Measurements from ENCODE around the gene GRIK5.
A peak's percentile ranks its signal among the peaks of the same experiment; 100 is the strongest.

Gene GRIK5

DNA sequence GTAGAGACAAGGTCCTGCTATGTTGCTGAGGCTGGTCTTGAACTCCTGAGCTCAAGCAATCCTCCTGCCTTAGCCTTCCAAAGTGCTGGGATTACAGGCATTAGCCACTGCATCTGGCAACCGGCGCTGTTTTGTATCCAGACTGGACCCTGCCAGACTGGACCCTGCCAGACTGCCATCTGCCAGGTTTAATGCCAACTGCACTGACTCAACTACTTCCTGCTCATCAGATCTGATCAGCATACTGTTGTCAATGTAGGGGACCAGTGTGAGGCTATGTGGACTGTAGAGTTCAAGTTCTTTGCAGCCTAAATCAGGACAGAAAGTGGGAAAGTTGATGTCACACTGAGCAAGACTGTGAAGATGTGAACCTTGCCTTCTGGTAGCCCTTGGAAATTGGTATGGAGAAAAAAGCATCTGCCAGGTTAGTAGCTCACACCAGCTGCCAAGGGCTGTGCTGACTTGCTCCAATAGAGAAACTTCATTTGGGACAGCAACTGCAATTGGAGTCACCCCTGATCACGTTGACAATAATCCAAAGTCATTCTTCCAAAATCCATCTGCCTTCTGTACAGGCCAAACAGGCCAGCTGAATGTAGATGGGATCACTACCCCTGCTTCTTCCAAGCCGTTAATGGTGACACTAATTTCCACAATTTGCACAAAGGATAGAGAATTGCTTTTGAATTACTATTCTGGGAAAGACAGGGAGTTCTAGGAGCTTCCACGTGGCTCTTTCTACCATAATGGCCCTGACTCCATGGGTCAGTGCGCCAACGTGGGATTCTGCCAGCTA, 39.2 kb downstream of the GRIK5 start:
- TF ChIP-seq, protein P1, sequence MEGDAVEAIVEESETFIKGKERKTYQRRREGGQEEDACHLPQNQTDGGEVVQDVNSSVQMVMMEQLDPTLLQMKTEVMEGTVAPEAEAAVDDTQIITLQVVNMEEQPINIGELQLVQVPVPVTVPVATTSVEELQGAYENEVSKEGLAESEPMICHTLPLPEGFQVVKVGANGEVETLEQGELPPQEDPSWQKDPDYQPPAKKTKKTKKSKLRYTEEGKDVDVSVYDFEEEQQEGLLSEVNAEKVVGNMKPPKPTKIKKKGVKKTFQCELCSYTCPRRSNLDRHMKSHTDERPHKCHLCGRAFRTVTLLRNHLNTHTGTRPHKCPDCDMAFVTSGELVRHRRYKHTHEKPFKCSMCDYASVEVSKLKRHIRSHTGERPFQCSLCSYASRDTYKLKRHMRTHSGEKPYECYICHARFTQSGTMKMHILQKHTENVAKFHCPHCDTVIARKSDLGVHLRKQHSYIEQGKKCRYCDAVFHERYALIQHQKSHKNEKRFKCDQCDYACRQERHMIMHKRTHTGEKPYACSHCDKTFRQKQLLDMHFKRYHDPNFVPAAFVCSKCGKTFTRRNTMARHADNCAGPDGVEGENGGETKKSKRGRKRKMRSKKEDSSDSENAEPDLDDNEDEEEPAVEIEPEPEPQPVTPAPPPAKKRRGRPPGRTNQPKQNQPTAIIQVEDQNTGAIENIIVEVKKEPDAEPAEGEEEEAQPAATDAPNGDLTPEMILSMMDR (conservative IDR thresholded peaks at IDR 0.05; ENCODE audit: control insufficient read depth, insufficient read depth, low read depth, low read length): no peak
- DNase-seq (ENCODE audit: low read depth): no peak
- H3K4me3 ChIP-seq (ENCODE audit: control insufficient read depth, low read depth, low read length): no peak overlapping the region

DNA sequence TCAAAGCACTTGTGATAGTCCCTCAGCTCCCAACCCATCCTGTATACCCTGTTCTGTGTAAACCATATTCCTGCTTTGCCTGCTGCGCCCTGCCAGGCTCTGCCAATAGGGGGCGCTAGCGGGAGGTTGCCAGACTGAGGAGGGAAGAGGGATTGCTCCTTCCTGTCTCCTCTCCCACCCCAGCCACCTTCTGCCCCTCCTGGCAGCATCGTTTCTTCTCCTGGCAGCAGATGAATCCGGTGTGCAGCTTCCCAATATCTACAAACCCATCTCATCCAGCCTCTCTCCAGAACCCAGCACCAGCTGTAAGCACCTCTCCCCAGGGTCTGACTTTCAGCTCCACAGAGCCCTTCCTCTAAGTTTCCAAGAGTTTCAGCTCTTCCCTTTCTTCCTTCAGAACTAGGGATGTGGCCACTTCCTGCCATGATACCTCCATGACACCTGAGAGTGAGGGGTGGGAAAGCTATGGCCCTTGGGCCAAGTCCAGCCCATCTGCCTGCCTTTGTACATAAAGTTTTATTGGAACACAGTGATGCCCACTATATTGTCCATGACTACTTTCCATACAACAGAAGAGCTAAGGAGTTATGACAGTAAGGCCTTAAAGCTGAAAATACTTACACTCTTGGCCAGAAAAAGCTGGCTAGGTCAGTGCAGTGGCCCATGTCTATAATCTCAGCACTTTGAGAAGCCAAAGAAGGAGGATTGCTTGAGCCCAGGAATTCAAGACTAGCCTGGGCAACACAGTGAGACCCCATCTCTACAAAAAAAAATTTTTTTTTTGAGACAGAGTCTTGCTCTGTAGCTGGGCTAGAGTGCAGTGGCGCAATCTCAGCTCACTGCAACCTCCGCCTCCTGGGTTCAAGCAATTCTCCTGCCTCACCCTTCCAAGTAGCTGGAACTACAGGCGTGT, 41.4 kb downstream of the GRIK5 start:
- TF ChIP-seq, protein P1 (conservative IDR thresholded peaks at IDR 0.05; ENCODE audit: control insufficient read depth, insufficient read depth, low read depth, low read length): peak; percentile 59
- DNase-seq (ENCODE audit: low read depth): no peak
- no peak overlapping the region for H3K4me3 ChIP-seq (ENCODE audit: control insufficient read depth, low read depth, low read length)

DNA sequence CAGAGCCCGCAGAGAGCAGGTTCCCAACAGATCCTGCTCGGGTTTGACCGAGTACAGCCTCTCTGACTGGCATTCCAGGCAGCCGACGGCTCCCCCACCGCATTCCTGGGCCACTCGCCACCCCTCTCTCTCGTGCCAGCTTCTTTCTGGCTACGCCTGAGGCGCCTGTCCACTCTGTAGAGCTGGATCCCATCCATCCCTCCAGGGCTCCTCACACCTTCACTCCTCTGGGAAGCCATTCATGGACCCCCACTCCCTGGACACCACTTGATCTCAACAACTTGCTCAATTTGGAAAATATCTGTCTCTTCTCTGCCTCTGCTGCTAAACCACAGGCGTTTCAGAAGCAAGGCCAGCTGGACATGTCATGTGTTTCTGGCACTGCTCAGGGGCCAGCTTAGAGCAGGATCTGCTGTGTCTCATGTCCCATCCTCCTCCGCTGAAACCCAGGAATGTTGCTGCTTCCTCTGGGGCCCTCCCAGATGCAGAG, 45.3 kb downstream of the GRIK5 start:
- TF ChIP-seq, protein P1 (conservative IDR thresholded peaks at IDR 0.05; ENCODE audit: control insufficient read depth, insufficient read depth, low read depth, low read length): no peak
- no peak for DNase-seq (ENCODE audit: low read depth)
- H3K4me3 ChIP-seq (ENCODE audit: control insufficient read depth, low read depth, low read length): no peak overlapping the region

DNA sequence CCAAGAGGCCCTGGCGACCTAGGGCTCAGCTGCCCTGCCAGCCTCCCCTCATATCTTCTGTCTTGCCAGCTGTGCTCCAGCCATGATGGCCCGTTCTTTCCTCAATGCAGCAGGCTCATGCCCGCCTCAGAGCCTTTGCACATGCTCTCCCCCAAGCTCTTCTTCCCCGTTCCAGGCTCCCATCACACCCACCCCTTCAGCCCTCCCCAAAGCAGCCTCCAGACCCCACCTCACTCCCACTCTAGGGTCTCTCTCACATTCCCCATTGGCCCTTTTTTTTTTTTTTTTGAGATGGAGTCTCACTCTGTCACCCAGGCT, 46.1 kb downstream of the GRIK5 start:
- no peak overlapping the region for H3K4me3 ChIP-seq (ENCODE audit: control insufficient read depth, low read depth, low read length)
- DNase-seq (ENCODE audit: low read depth): no peak
- TF ChIP-seq, protein P1 (conservative IDR thresholded peaks at IDR 0.05; ENCODE audit: control insufficient read depth, insufficient read depth, low read depth, low read length): no peak

DNA sequence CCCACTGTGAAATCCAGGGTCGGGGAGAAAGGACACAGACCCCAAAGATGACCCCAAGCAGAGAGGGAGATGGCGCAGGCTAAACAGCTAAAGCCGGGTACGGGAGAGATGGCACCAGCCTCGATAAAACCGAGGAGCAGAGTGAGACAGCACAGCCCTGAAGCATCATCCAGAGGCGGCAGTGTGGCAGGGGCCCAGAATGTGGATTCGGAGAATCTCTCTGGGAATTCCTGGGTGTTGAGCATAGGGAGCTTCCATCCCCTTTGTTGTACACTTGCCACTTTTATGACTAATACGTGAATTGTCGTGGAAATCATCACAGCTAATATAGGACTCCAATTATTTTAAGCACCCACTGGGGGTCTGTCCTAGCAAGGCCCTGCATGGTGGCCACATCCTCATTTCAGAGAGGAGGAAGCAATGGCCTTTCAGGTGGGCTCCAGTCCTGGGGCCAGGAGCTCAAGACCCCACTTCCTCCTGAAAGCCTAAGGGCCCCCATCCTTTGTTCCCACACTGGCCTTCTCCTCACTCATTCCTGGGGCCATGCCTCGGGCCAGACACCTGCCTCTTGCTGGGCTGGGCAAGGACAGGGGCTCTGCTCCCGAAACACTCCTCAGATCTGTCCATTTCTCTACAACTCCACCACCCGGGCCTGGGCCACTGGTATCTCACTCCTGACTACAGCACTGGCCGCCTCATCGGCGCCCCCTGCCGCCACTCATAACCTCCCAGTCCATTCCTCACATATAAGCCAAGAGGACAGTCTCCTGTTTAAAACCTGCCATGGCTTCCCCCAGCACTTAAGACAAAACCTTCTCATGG, 46.7 kb downstream of the GRIK5 start:
- no peak overlapping the region for H3K4me3 ChIP-seq (ENCODE audit: control insufficient read depth, low read depth, low read length)
- peak; percentile 11 for DNase-seq (ENCODE audit: low read depth)
- TF ChIP-seq, protein P1 (conservative IDR thresholded peaks at IDR 0.05; ENCODE audit: control insufficient read depth, insufficient read depth, low read depth, low read length): peak; percentile 45

- TF ChIP-seq, protein P1 (conservative IDR thresholded peaks at IDR 0.05; ENCODE audit: control insufficient read depth, insufficient read depth, low read depth, low read length): no peak
- no peak for DNase-seq (ENCODE audit: low read depth)
- H3K4me3 ChIP-seq (ENCODE audit: control insufficient read depth, low read depth, low read length): no peak overlapping the region
These were observed 47.4 kb downstream of the GRIK5 start for GRCh38 chr19:42022616-42023015.

Measured in fibroblast of mammary gland (primary cell).